HepG2 (cell line): Measurements from ENCODE around the gene TMEM222. TPM values are rescaled to one million over a fixed set of nuclear protein-coding genes. Genes with fewer than 3 reads are reported as not detected.
A peak's percentile ranks its signal among the peaks of the same experiment; 100 is the strongest.

Experiments
- ATAC-seq: fragments of 200-7000 bp; cut with Tn5 transposase; 3 replicates; pipeline ENCODE4 v1.9.1; 2020; ENCODE audit warnings: mild to moderate bottlenecking, moderate library complexity
- BruUV-seq: library from RNA; stranded (reverse); fragments of 400-500 nt; replicated peaks from 2 replicates; lab custom pipeline; 2021; lab: Mats Ljungman, UMichigan
- CTCF ChIA-PET: fragments of 300-600 bp; formaldehyde crosslinking; extraction: SDS; loops from one replicate; lab custom pipeline; 2021; ENCODE audit warnings: low total read pairs, inconsistent platforms, low intra/inter-chr PET ratio; lab: Yijun Ruan, JAX
- POLR2A ChIA-PET: fragments of 350-600 bp; sonication (Branson Sonifier 250); formaldehyde crosslinking; loops from one replicate; lab custom pipeline; 2020; ENCODE audit warnings: antibody characterized with exemption, inconsistent platforms; lab: Yijun Ruan, JAX
- DNase-seq: peaks from one replicate; pipeline ENCODE4 v3.0.0-alpha.2; 2015; ENCODE audit warnings: low spot score
- FAIRE-seq: peaks from 3 replicates; lab custom pipeline; 2011; peaks lifted over from hg19 to GRCh38; lab: Jason Lieb, UNC
- H2AFZ ChIP-seq: one replicate; pipeline ENCODE4 v1.6.1; 2011; ENCODE audit warnings: low read length, inconsistent platforms
- H3K27ac ChIP-seq: fragments of 300-600 bp; 3 replicates; pipeline ENCODE4 v1.8.0; 2011; ENCODE audit warnings: mixed run types, mild to moderate bottlenecking, mixed read lengths, low read length, inconsistent platforms; ENCODE audit not compliant: insufficient read depth; ENCODE audit errors: extremely low read length
- H3K27me3 ChIP-seq, 2 experiments: fragments of 200-600 bp in 1 of 2; 2 replicates in 1 of 2; 3 replicates in 1 of 2; pipeline versions ENCODE4 v1.6.0 to v1.8.0; 2011; ENCODE audit warnings: low read length in 2 of 2, mild to moderate bottlenecking in 2 of 2, moderate library complexity in 2 of 2, inconsistent platforms in 1 of 2; ENCODE audit not compliant: insufficient read depth in 2 of 2, control insufficient read depth in 1 of 2
- H3K36me3 ChIP-seq, 2 experiments: fragments of 200-600 bp in 1 of 2; replicated peaks in 1 of 2; 2 replicates in 1 of 2; 3 replicates in 1 of 2; pipeline versions ENCODE4 v1.5.1 to v1.8.0; 2011; ENCODE audit warnings: low read length in 2 of 2, inconsistent platforms in 1 of 2; ENCODE audit not compliant: insufficient read depth in 2 of 2, control insufficient read depth in 1 of 2
- H3K4me1 ChIP-seq: 2 replicates; pipeline ENCODE4 v1.5.1; 2012; ENCODE audit warnings: low read length, inconsistent platforms; ENCODE audit not compliant: insufficient read depth
- H3K4me2 ChIP-seq: 2 replicates; pipeline ENCODE4 v1.6.0; 2011; ENCODE audit warnings: low read depth, low read length, inconsistent platforms
- H3K4me3 ChIP-seq, 3 experiments: fragments of 200-600 bp in 1 of 3; sonication (generic), shearing (Covaris generic) in 1 of 3; replicated peaks in 1 of 3; 2 replicates each; pipeline ENCODE4 v1.5.1; 2011 to 2016; ENCODE audit warnings: low read length in 3 of 3, inconsistent platforms in 2 of 3, low read depth in 2 of 3, mild to moderate bottlenecking in 2 of 3, control low read depth in 1 of 3, mixed read lengths in 1 of 3; ENCODE audit not compliant: insufficient read depth in 1 of 3
- H3K79me2 ChIP-seq: one replicate; pipeline ENCODE4 v1.6.1; 2011; ENCODE audit warnings: low read length, inconsistent platforms; ENCODE audit not compliant: insufficient read depth
- H3K9ac ChIP-seq: 2 replicates; pipeline ENCODE4 v1.6.0; 2011; ENCODE audit warnings: mild to moderate bottlenecking, low read depth, low read length, inconsistent platforms; ENCODE audit not compliant: insufficient read depth
- H3K9me3 ChIP-seq: 2 replicates; pipeline ENCODE4 v1.5.1; 2012; ENCODE audit warnings: mild to moderate bottlenecking, low read length
- H4K20me1 ChIP-seq: 2 replicates; pipeline ENCODE4 v1.6.0; 2011; ENCODE audit warnings: inconsistent platforms, mild to moderate bottlenecking, low read length, moderate library complexity; ENCODE audit not compliant: insufficient read depth
- MTA3 ChIP-seq: sonication (generic); formaldehyde crosslinking; IDR thresholded peaks from 2 replicates; pipeline ENCODE4 v1.4.0; 2020; ENCODE audit warnings: missing genetic modification reagents
- NR2F2 ChIP-seq: IDR thresholded peaks from 2 replicates; pipeline ENCODE4 v1.6.1; 2012; ENCODE audit warnings: low read depth, inconsistent platforms, borderline replicate concordance
- NR2F6 ChIP-seq, 2 experiments: IDR thresholded peaks; 2 replicates each; pipeline ENCODE4 v1.6.1; 2016; ENCODE audit warnings: antibody characterized with exemption in 1 of 2, mild to moderate bottlenecking in 1 of 2
- PHF8 ChIP-seq: sonication (generic); formaldehyde crosslinking; IDR thresholded peaks from 2 replicates; pipeline ENCODE4 v1.5.0; 2020; ENCODE audit warnings: missing genetic modification reagents
- RBM39 ChIP-seq: fragments of 200-400 bp; formaldehyde crosslinking; IDR thresholded peaks from one replicate; pipeline ENCODE4 v1.6.1; 2018; ENCODE audit warnings: antibody characterized with exemption, mild to moderate bottlenecking, low read depth, low read length; ENCODE audit not compliant: poor library complexity, severe bottlenecking
- SMC3 ChIP-seq: IDR thresholded peaks from 2 replicates; pipeline ENCODE4 v1.6.1; 2011; ENCODE audit warnings: low read length, improper control_type of control experiment
- STAG1 ChIP-seq: sonication (generic); formaldehyde crosslinking; IDR thresholded peaks from 2 replicates; pipeline ENCODE4 v1.4.0; 2020; ENCODE audit warnings: missing genetic modification reagents
- WGBS: methylation state at CpG from one replicate; pipeline ENCODE4 v1.1.6; 2017; ENCODE audit warnings: low lambda C conversion rate; 5-methylcytosine and 5-hydroxymethylcytosine counted together
- in situ Hi-C: cut with HindIII; loops from 2 replicates; pipeline ENCODE4 v1.10.0; 2017; ENCODE audit warnings: low pct_unique_long_range_greater_than_20kb; ENCODE audit not compliant: extremely low pct_ligation_motif_present
- intact Hi-C: fragments of 100-400 bp; cut with micrococcal nuclease; formaldehyde crosslinking; loops from one replicate; pipeline ENCODE4 v1.10.0; 2022; ENCODE audit not compliant: unreplicated experiment
- polyA plus RNA-seq, 8 experiments: library from polyadenylated mRNA; depleted of rRNA in 3 of 8; stranded (reverse) in 7 of 8; unstranded in 1 of 8; fragments of >200 nt; fragmentation: Illumina TruSeq in 4 of 8; extraction: Trizol in 4 of 8; gene quantifications; 2 replicates each; pipeline versions ENCODE4 v1.2.1 to v1.2.3, GENCODE V29; 2011 to 2016; ENCODE audit warnings: low read depth in 4 of 8, missing spikeins in 1 of 8, mixed read lengths in 1 of 8; ENCODE audit not compliant: insufficient read depth in 1 of 8
- total RNA-seq, 5 experiments: library from RNA; depleted of rRNA; stranded (reverse); fragments of >200 nt; fragmentation: Illumina TruSeq; extraction: Trizol; gene quantifications; 2 replicates each; pipeline ENCODE4 v1.2.3, GENCODE V29; 2016; ENCODE audit warnings: low read depth in 1 of 5
- TF ChIP-seq, protein P1 (sequence below): sonication (generic); formaldehyde crosslinking; IDR thresholded peaks from 2 replicates; pipeline ENCODE4 v1.5.0; 2020; ENCODE audit warnings: mild to moderate bottlenecking, missing genetic modification reagents, moderate library complexity
- TF ChIP-seq, protein P2 (sequence below): sonication (generic); formaldehyde crosslinking; IDR thresholded peaks from 2 replicates; pipeline ENCODE4 v1.4.0; 2020; ENCODE audit warnings: missing genetic modification reagents
- TF ChIP-seq, protein P3 (sequence below): IDR thresholded peaks from 2 replicates; pipeline ENCODE4 v1.6.1; 2016; ENCODE audit warnings: missing genetic modification reagents, missing compliant biosample characterization

The TMEM222 gene
- total and polyA plus RNA-seq, 2 of the 13 experiments (the other 11 are each of a cell fraction or from before 2014, with no cell fraction given) = 22.7 to 29.6 TPM

DNA sequence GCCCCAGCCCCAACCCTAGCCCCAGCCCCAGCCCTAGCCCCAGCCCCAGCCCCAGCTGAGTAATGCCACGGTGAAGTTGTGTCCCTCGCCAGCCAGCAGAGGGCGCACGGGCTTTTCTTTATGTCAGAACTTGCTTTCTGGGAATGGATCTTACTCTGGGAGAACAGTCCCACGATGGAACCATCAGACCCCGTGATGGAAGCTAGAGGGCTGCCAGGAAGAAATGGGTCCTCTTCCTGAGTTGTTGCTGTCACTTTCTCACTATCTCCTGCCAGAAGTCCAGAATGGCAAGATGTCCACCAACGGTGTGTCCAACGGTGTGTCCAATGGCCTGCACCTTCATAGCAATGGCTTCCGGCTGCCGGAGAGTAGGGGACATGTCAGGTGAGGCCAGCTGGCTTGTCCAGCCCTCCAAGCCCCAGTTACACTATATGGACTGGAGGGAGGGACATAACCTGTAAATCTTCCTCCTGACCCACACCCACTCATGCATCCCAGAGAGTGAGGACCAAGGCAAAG is 25.1 kb upstream of the TMEM222 start:
- 30% methylated on average over 6 of the region's 10 CpGs for WGBS
- intact Hi-C loops = no loop called here
- DNase-seq (peak; percentile 31), ATAC-seq (peak; percentile 78), FAIRE-seq (no peak)
- Histone ChIP-seq H3K4me3 (no peak overlapping the region), H3K79me2 (no peaks in the 10 kb centered on the region), H3K4me2 (no peak overlapping the region), H3K4me1 (no peaks in the 10 kb centered on the region; the same call in 1 of the 2 replicates), H3K27me3 (no peaks in the 10 kb centered on the region), H3K27ac (no peak overlapping the region), H2AFZ (no peak overlapping the region), H3K9ac (no peak overlapping the region), H4K20me1 (no peaks in the 10 kb centered on the region), H3K36me3 (peaks cover 0 to 24% of the 10 kb centered on the region in 2 experiments; a peak in 2 of 5 replicates), H3K9me3 (no peaks in the 10 kb centered on the region)
- CTCF ChIA-PET = interaction anchor here (1.2 kb wide), 1 partner anchor 99 kb away, joined by 4 read pairs; no protein-coding TSS in a partner anchor
- in situ Hi-C loops = loop anchor here (5.0 to 10.0 kb wide), 2 partner anchors 95 to 308 kb away; partner anchors contain the start of genes AHDC1 and GPR3
- BruUV-seq = no TSS peak
- no peak for TF ChIP-seq NR2F2
- TF ChIP-seq, protein P1, sequence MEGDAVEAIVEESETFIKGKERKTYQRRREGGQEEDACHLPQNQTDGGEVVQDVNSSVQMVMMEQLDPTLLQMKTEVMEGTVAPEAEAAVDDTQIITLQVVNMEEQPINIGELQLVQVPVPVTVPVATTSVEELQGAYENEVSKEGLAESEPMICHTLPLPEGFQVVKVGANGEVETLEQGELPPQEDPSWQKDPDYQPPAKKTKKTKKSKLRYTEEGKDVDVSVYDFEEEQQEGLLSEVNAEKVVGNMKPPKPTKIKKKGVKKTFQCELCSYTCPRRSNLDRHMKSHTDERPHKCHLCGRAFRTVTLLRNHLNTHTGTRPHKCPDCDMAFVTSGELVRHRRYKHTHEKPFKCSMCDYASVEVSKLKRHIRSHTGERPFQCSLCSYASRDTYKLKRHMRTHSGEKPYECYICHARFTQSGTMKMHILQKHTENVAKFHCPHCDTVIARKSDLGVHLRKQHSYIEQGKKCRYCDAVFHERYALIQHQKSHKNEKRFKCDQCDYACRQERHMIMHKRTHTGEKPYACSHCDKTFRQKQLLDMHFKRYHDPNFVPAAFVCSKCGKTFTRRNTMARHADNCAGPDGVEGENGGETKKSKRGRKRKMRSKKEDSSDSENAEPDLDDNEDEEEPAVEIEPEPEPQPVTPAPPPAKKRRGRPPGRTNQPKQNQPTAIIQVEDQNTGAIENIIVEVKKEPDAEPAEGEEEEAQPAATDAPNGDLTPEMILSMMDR (CRISPR knock-in tag) = peak; percentile 75
- TF ChIP-seq STAG1 = peak; percentile 57
- peak; percentile 29 for TF ChIP-seq SMC3
- POLR2A ChIA-PET = interaction anchor here (0.5 kb wide), 1 partner anchor 98 kb away, joined by 3 read pairs; no protein-coding TSS in a partner anchor

DNA sequence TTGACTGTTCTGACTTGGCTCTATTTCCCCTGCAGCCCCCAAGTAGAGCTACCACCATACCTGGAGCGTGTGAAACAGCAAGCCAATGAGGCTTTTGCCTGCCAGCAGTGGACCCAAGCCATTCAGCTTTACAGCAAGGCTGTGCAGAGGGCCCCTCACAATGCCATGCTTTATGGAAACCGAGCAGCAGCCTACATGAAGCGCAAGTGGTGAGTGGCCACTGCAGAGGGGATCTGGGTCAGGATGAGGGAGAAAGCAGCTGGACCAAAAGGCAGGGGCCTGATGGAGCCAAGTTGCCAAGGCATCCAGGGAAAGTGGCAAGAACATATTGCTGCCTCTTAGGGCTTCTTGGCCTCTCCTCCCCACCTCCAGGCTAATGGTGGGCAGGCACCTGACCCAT is 24.1 kb upstream of the TMEM222 start:
- Histone ChIP-seq H3K4me2 (no peak overlapping the region), H3K9ac (no peak overlapping the region), H3K27ac (no peak overlapping the region), H3K27me3 (no peaks in the 10 kb centered on the region), H3K36me3 (peaks cover 0 to 24% of the 10 kb centered on the region in 2 experiments; a peak in 2 of 5 replicates), H2AFZ (no peak overlapping the region), H3K79me2 (no peaks in the 10 kb centered on the region), H3K4me1 (no peaks in the 10 kb centered on the region), H3K9me3 (no peaks in the 10 kb centered on the region), H4K20me1 (no peaks in the 10 kb centered on the region), H3K4me3 (no peak overlapping the region)
- CTCF ChIA-PET = no interaction called here
- ATAC-seq (no peak), FAIRE-seq (no peak), DNase-seq (no peak)
- 81% methylated on average over 3 of the region's 3 CpGs for WGBS
- POLR2A ChIA-PET = no interaction called here
- in situ Hi-C loops (loop anchor here (5.0 to 10.0 kb wide), 2 partner anchors 94 to 307 kb away; partner anchors contain the start of genes AHDC1 and GPR3), intact Hi-C loops (no loop called here)
- no TSS peak for BruUV-seq
- TF ChIP-seq NR2F6 (IDR thresholded peaks at IDR 0.05) (no peak), NR2F6 (CRISPR knock-in tag; IDR thresholded peaks at IDR 0.05) (no peak), RBM39 (no peak), MTA3 (CRISPR knock-in tag) (no peak), PHF8 (CRISPR knock-in tag) (no peak)
- TF ChIP-seq, protein P2, sequence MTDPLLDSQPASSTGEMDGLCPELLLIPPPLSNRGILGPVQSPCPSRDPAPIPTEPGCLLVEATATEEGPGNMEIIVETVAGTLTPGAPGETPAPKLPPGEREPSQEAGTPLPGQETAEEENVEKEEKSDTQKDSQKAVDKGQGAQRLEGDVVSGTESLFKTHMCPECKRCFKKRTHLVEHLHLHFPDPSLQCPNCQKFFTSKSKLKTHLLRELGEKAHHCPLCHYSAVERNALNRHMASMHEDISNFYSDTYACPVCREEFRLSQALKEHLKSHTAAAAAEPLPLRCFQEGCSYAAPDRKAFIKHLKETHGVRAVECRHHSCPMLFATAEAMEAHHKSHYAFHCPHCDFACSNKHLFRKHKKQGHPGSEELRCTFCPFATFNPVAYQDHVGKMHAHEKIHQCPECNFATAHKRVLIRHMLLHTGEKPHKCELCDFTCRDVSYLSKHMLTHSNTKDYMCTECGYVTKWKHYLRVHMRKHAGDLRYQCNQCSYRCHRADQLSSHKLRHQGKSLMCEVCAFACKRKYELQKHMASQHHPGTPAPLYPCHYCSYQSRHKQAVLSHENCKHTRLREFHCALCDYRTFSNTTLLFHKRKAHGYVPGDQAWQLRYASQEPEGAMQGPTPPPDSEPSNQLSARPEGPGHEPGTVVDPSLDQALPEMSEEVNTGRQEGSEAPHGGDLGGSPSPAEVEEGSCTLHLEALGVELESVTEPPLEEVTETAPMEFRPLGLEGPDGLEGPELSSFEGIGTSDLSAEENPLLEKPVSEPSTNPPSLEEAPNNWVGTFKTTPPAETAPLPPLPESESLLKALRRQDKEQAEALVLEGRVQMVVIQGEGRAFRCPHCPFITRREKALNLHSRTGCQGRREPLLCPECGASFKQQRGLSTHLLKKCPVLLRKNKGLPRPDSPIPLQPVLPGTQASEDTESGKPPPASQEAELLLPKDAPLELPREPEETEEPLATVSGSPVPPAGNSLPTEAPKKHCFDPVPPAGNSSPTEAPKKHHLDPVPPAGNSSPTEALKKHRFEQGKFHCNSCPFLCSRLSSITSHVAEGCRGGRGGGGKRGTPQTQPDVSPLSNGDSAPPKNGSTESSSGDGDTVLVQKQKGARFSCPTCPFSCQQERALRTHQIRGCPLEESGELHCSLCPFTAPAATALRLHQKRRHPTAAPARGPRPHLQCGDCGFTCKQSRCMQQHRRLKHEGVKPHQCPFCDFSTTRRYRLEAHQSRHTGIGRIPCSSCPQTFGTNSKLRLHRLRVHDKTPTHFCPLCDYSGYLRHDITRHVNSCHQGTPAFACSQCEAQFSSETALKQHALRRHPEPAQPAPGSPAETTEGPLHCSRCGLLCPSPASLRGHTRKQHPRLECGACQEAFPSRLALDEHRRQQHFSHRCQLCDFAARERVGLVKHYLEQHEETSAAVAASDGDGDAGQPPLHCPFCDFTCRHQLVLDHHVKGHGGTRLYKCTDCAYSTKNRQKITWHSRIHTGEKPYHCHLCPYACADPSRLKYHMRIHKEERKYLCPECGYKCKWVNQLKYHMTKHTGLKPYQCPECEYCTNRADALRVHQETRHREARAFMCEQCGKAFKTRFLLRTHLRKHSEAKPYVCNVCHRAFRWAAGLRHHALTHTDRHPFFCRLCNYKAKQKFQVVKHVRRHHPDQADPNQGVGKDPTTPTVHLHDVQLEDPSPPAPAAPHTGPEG (CRISPR knock-in tag) = no peak
- TF ChIP-seq, protein P3, sequence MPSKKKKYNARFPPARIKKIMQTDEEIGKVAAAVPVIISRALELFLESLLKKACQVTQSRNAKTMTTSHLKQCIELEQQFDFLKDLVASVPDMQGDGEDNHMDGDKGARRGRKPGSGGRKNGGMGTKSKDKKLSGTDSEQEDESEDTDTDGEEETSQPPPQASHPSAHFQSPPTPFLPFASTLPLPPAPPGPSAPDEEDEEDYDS (CRISPR knock-in tag) = no peak
